RWPE2 (cell line): ENCODE results near the gene ZBTB11.
"Not testable (repeated sequence)": the region's sequence is repeated elsewhere in the genome, so short reads cannot be mapped to it uniquely, and the experiment has no call there.

Experiments used
- ATAC-seq: fragments of 200-7000 bp; cut with Tn5 transposase; 3 replicates; pipeline ENCODE4 v1.9.1; 2021; ENCODE audit warnings: low read depth
- DNase-seq: peaks from one replicate; pipeline ENCODE4 v3.0.0-alpha.2; 2020; ENCODE audit warnings: low spot score
- H3K27ac ChIP-seq: fragments of 450-650 bp; 2 replicates; pipeline ENCODE4 v1.5.1; 2017; ENCODE audit warnings: mild to moderate bottlenecking; ENCODE audit not compliant: poor library complexity, severe bottlenecking
- H3K27me3 ChIP-seq: fragments of 250-450 bp; sonication (Bioruptor Pico); 2 replicates; pipeline ENCODE4 v1.5.1; 2021; ENCODE audit warnings: mild to moderate bottlenecking, moderate library complexity; ENCODE audit not compliant: insufficient read depth, poor library complexity, severe bottlenecking
- H3K36me3 ChIP-seq: fragments of 250-450 bp; sonication (Bioruptor Pico); 2 replicates; pipeline ENCODE4 v1.5.1; 2020; ENCODE audit warnings: low read depth, mild to moderate bottlenecking, moderate library complexity
- H3K4me1 ChIP-seq: fragments of 250-450 bp; sonication (Bioruptor Pico); 2 replicates; pipeline ENCODE4 v1.5.1; 2021; ENCODE audit warnings: mild to moderate bottlenecking, moderate library complexity; ENCODE audit not compliant: insufficient read depth, poor library complexity, severe bottlenecking
- H3K4me3 ChIP-seq: fragments of 250-450 bp; sonication (Bioruptor Pico); 2 replicates; pipeline ENCODE4 v1.5.1; 2021; ENCODE audit warnings: mild to moderate bottlenecking, moderate library complexity; ENCODE audit not compliant: severe bottlenecking
- H3K9me3 ChIP-seq: fragments of 250-450 bp; sonication (Bioruptor Pico); 2 replicates; pipeline ENCODE4 v1.5.1; 2021; ENCODE audit warnings: mild to moderate bottlenecking, moderate library complexity; ENCODE audit not compliant: severe bottlenecking
- TF ChIP-seq, protein P1 (sequence below): fragments of 450-650 bp; IDR thresholded peaks from one replicate; pipeline ENCODE4 v1.5.1; 2017; ENCODE audit warnings: mild to moderate bottlenecking, moderate library complexity; ENCODE audit not compliant: poor library complexity, severe bottlenecking

Gene ZBTB11

DNA sequence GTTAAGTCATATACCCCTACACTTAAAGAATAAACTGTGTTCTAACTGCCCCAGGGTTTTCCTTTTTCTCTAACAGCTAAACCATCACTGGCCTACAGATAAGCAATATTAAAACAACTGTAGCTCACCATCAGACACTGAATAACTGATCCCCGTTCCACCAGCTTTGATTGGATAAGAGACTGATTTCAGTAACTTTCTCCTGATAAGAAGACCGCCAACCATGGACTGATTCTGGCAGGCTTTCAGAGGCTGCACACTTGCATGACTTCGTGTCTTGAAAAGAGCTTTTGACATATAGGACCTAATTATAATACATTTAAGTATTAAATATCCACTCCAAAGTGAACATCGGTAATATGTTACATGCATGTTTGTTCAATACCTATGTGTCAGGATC, 32.2 kb upstream of the ZBTB11 start:
- H3K9me3 ChIP-seq: no peaks in the 10 kb centered on the region
- H3K36me3 ChIP-seq: no peaks in the 10 kb centered on the region
- no peak for ATAC-seq
- no peaks in the 10 kb centered on the region for H3K27me3 ChIP-seq
- TF ChIP-seq, protein P1, sequence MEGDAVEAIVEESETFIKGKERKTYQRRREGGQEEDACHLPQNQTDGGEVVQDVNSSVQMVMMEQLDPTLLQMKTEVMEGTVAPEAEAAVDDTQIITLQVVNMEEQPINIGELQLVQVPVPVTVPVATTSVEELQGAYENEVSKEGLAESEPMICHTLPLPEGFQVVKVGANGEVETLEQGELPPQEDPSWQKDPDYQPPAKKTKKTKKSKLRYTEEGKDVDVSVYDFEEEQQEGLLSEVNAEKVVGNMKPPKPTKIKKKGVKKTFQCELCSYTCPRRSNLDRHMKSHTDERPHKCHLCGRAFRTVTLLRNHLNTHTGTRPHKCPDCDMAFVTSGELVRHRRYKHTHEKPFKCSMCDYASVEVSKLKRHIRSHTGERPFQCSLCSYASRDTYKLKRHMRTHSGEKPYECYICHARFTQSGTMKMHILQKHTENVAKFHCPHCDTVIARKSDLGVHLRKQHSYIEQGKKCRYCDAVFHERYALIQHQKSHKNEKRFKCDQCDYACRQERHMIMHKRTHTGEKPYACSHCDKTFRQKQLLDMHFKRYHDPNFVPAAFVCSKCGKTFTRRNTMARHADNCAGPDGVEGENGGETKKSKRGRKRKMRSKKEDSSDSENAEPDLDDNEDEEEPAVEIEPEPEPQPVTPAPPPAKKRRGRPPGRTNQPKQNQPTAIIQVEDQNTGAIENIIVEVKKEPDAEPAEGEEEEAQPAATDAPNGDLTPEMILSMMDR: no peak
- no peaks in the 10 kb centered on the region for H3K4me1 ChIP-seq
- DNase-seq: no peak
- H3K27ac ChIP-seq: no peak overlapping the region
- no peak overlapping the region for H3K4me3 ChIP-seq

DNA sequence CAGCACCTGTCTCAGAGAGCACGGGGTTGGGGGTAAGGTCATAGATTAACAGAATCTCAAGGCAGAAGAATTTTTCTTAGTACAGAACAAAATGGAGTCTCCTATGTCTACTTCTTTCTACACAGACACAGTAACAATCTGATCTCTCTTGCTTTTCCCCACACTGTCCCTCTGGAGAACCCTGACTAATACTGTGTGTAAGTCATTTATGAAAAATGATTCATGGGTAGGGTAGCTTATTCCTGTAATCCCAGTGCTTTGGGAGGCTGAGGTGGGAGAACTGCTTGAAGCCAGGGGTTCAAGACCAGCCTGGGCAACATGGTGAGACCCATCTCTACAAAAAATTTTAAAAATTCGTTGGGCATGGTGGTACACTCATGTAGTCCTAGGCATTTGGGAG, 27.7 kb upstream of the ZBTB11 start:
- not testable (repeated sequence) for H3K27me3 ChIP-seq, DNase-seq, H3K9me3 ChIP-seq, H3K36me3 ChIP-seq, H3K4me3 ChIP-seq
- peak; percentile 44; the same call in 1 of the 3 replicates for ATAC-seq
- Histone ChIP-seq H3K4me1 (peaks cover 13% of the 10 kb centered on the region), H3K27ac (peak overlapping the region; percentile 64)

- DNase-seq (no peak), ATAC-seq (peak; percentile 98)
- peak overlapping the region; percentile 64 for H3K27ac ChIP-seq
Observed at GRCh38 chr3:101703169-101703568, 26.2 kb upstream of the ZBTB11 start.

DNA sequence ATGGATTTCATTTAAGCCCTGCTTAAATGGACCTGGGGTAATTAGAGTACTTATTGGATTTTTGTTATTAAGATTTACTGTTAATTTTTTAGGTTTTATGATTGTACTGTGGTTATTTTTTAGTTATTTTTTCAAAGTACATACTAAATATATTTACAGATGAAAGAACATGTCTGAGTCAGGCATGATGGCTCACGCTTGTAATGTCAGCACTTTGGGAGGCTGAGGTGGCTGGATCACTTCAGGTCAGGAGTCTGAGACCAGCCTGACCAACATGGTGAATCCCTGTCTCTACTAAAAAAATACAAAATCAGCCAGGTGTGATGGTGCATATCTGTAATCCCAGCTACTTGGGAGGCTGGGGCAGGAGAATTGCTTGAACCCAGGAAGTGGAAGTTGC, 25.8 kb upstream of the ZBTB11 start:
- H3K27me3 ChIP-seq: no peaks in the 10 kb centered on the region
- no peak for DNase-seq
- TF ChIP-seq, protein P1: no peak
- no peak overlapping the region for H3K4me3 ChIP-seq
- peak; percentile 62 for ATAC-seq
- H3K9me3 ChIP-seq: no peaks in the 10 kb centered on the region
- peak overlapping the region; percentile 64 for H3K27ac ChIP-seq
- peaks cover 13% of the 10 kb centered on the region for H3K4me1 ChIP-seq
- H3K36me3 ChIP-seq: no peaks in the 10 kb centered on the region

More at GRCh38 chr3:101703169-101703568, 26.2 kb upstream of the ZBTB11 start:
- peaks cover 13% of the 10 kb centered on the region for H3K4me1 ChIP-seq
- H3K9me3 ChIP-seq: no peaks in the 10 kb centered on the region
- TF ChIP-seq, protein P1: no peak
- H3K36me3 ChIP-seq: no peaks in the 10 kb centered on the region
- no peak overlapping the region for H3K4me3 ChIP-seq
- no peaks in the 10 kb centered on the region for H3K27me3 ChIP-seq

DNA sequence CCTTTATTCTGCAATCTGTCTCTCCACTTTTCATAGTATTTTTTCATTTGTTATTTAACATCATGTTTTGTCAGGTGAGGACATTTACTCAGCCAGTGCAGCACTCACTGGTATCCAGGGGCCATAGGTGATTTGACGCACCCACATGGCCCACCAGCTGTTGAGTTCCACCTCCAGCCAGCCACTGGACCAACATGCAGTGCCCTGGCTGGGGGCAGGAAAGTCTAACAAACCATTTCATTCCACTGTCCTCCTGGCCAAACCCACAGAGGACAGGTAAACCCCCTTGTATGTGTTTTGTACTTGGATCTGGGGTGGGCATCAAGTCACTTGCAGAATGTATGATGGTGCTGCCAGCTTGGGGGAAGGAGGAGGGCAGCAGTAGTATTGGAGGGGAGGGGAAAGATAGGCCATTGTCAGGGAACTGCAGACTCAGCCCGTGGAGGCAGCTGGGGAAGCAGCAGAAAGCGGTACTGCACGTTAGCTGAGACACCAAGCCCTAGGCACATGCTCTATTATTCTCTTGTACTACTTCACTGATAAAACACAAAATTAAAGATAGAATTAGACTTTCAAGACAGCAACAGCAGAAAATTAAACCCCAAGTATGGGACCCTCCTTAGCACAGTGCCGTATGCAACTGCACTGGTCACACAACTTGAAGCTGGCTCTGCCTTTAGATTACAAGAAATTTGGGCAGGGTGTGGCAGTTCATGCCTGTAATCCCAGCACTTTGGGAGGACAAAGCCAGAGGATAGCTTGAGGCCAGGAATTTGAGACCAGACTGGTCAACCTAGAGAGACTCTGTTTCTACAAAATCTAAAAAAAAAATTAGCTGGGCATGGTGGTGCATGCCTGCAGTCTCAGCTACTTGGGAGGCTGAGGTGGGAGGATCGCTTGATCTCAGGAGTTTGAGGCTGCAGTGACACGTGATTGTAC, 25.0 kb upstream of the ZBTB11 start:
- DNase-seq: no peak
- H3K36me3 ChIP-seq: no peaks in the 10 kb centered on the region
- no peak overlapping the region for H3K4me3 ChIP-seq
- H3K9me3 ChIP-seq: no peaks in the 10 kb centered on the region
- no peaks in the 10 kb centered on the region for H3K27me3 ChIP-seq
- TF ChIP-seq, protein P1: no peak
- peak overlapping the region; percentile 64 for H3K27ac ChIP-seq
- H3K4me1 ChIP-seq: peaks cover 13% of the 10 kb centered on the region
- ATAC-seq: no peak
